OCI-LY1 (cell line): ENCODE results near the gene ELOF1.
A peak's percentile ranks its signal among the peaks of the same experiment; 100 is the strongest.

Experiments
- H2AFZ ChIP-seq: fragments of 200-600 bp; sonication (generic), shearing (Covaris generic); 2 replicates; pipeline ENCODE4 v1.6.0; 2014; ENCODE audit warnings: antibody characterized with exemption, mild to moderate bottlenecking, low read length
- H3F3A ChIP-seq: fragments of 200-600 bp; sonication (generic), shearing (Covaris generic); 2 replicates; pipeline ENCODE4 v1.6.0; 2014; ENCODE audit warnings: mild to moderate bottlenecking, antibody characterized with exemption, low read length, moderate library complexity; ENCODE audit not compliant: insufficient read depth
- H3K27ac ChIP-seq: fragments of 200-600 bp; sonication (generic); 2 replicates; pipeline ENCODE4 v1.5.1; 2014; ENCODE audit warnings: low read length, mixed run types, mild to moderate bottlenecking, low read depth; ENCODE audit not compliant: poor library complexity, severe bottlenecking
- H3K27me3 ChIP-seq: fragments of 200-600 bp; sonication (generic); 2 replicates; pipeline ENCODE4 v1.6.0; 2014; ENCODE audit warnings: antibody characterized with exemption, mild to moderate bottlenecking, low read length, moderate library complexity; ENCODE audit not compliant: insufficient read depth
- H3K36me3 ChIP-seq: fragments of 200-600 bp; sonication (generic); 2 replicates; pipeline ENCODE4 v1.6.1; 2014; ENCODE audit warnings: mild to moderate bottlenecking, antibody characterized with exemption, low read length, moderate library complexity, mixed read lengths; ENCODE audit not compliant: insufficient read depth
- H3K4me1 ChIP-seq: fragments of 200-600 bp; sonication (generic); 2 replicates; pipeline ENCODE4 v1.5.1; 2014; ENCODE audit warnings: mild to moderate bottlenecking, low read length, moderate library complexity; ENCODE audit not compliant: insufficient read depth, severe bottlenecking
- H3K4me2 ChIP-seq: fragments of 200-600 bp; sonication (generic), shearing (Covaris generic); 2 replicates; pipeline ENCODE4 v1.6.1; 2014; ENCODE audit warnings: low read length
- H3K4me3 ChIP-seq: fragments of 200-600 bp; sonication (generic); 2 replicates; pipeline ENCODE4 v1.5.1; 2014; ENCODE audit warnings: low read length, low read depth, mild to moderate bottlenecking, mixed read lengths; ENCODE audit not compliant: poor library complexity, severe bottlenecking
- H3K79me2 ChIP-seq: fragments of 200-600 bp; shearing (Covaris generic); 2 replicates; pipeline ENCODE4 v1.6.1; 2016; ENCODE audit warnings: mixed run types, low read length, mixed read lengths; ENCODE audit not compliant: insufficient read depth
- H3K9ac ChIP-seq: fragments of 200-600 bp; sonication (generic), shearing (Covaris generic); 2 replicates; pipeline ENCODE4 v1.6.1; 2014; ENCODE audit warnings: mild to moderate bottlenecking, low read length, mixed read lengths
- H3K9me2 ChIP-seq: fragments of 200-600 bp; sonication (generic), shearing (Covaris generic); 2 replicates; pipeline ENCODE4 v1.6.1; 2014; ENCODE audit warnings: low read depth, mild to moderate bottlenecking, low read length, mixed read lengths
- H3K9me3 ChIP-seq: fragments of 200-600 bp; shearing (Covaris generic); 2 replicates; pipeline ENCODE4 v1.6.1; 2014; ENCODE audit warnings: low read length, mixed read lengths
- H4K20me1 ChIP-seq: fragments of 200-600 bp; sonication (generic), shearing (Covaris generic); 2 replicates; pipeline ENCODE4 v1.6.0; 2016; ENCODE audit warnings: mild to moderate bottlenecking, low read length; ENCODE audit not compliant: insufficient read depth
- CTCF ChIP-seq: fragments of 200-600 bp; sonication (generic), shearing (Covaris generic); IDR thresholded peaks from 2 replicates; pipeline ENCODE4 v1.5.1; 2017; ENCODE audit warnings: mild to moderate bottlenecking, antibody characterized with exemption, low read length, moderate library complexity, mixed read lengths
- EZH2 ChIP-seq: fragments of 200-600 bp; sonication (generic), shearing (Covaris generic); IDR thresholded peaks from 2 replicates; pipeline ENCODE4 v1.8.0; 2017; ENCODE audit warnings: borderline replicate concordance, mixed run types, mild to moderate bottlenecking, antibody characterized with exemption, low read length, moderate library complexity, mixed read lengths

The ELOF1 gene

GRCh38 chr19:11555246-11555645 is 3.8 kb downstream of the ELOF1 start:
- H3K9me3 ChIP-seq: no peaks in the 10 kb centered on the region
- no peaks in the 10 kb centered on the region for H4K20me1 ChIP-seq
- H3K4me1 ChIP-seq: peaks cover 30% of the 10 kb centered on the region
- TF ChIP-seq EZH2: no peak
- TF ChIP-seq CTCF: no peak
- H3K4me2 ChIP-seq: no peak overlapping the region
- no peak overlapping the region for H3K4me3 ChIP-seq
- no peak overlapping the region for H3K9ac ChIP-seq
- H2AFZ ChIP-seq: no peak overlapping the region
- H3K79me2 ChIP-seq: peaks cover 16% of the 10 kb centered on the region
- no peaks in the 10 kb centered on the region for H3F3A ChIP-seq
- H3K27ac ChIP-seq: no peak overlapping the region
- no peaks in the 10 kb centered on the region for H3K9me2 ChIP-seq
- H3K27me3 ChIP-seq: no peaks in the 10 kb centered on the region
- H3K36me3 ChIP-seq: peaks cover 30% of the 10 kb centered on the region

- Histone ChIP-seq H2AFZ (no peak overlapping the region), H4K20me1 (no peaks in the 10 kb centered on the region), H3K9me3 (no peaks in the 10 kb centered on the region), H3K4me2 (no peak overlapping the region), H3K27me3 (no peaks in the 10 kb centered on the region), H3K9me2 (no peaks in the 10 kb centered on the region), H3K36me3 (peaks cover 30% of the 10 kb centered on the region), H3K4me1 (peaks cover 25% of the 10 kb centered on the region), H3K79me2 (peaks cover 16% of the 10 kb centered on the region), H3F3A (no peaks in the 10 kb centered on the region), H3K9ac (no peak overlapping the region), H3K4me3 (no peak overlapping the region), H3K27ac (no peak overlapping the region)
- TF ChIP-seq EZH2 (no peak), CTCF (no peak)
Observed at GRCh38 chr19:11554160-11554559, 4.9 kb downstream of the ELOF1 start.

GRCh38 chr19:11552666-11553372 is 6.2 kb downstream of the ELOF1 start:
- Histone ChIP-seq H3K4me3 (no peak overlapping the region), H3F3A (no peaks in the 10 kb centered on the region), H3K79me2 (peaks cover 5% of the 10 kb centered on the region), H4K20me1 (no peaks in the 10 kb centered on the region), H3K27me3 (no peaks in the 10 kb centered on the region), H3K9me3 (no peaks in the 10 kb centered on the region), H3K9me2 (no peaks in the 10 kb centered on the region), H3K27ac (peak overlapping the region; percentile 43), H3K9ac (no peak overlapping the region), H3K4me2 (no peak overlapping the region), H3K36me3 (peaks cover 30% of the 10 kb centered on the region), H3K4me1 (peaks cover 17% of the 10 kb centered on the region), H2AFZ (no peak overlapping the region)
- TF ChIP-seq EZH2 (no peak), CTCF (no peak)
